K562 (cell line): ENCODE measurements around the gene YJEFN3. TPM values are rescaled to one million over a fixed set of nuclear protein-coding genes. Genes with fewer than 3 reads are reported as not detected.
A peak's percentile ranks its signal among the peaks of the same experiment; 100 is the strongest.

Experiments
- ATAC-seq: fragments of 200-7000 bp; cut with Tn5 transposase; 3 replicates; pipeline ENCODE4 v1.9.1; 2020; ENCODE audit warnings: moderate library complexity
- BruUV-seq: library from RNA; stranded (reverse); fragments of 400-500 nt; replicated peaks from 2 replicates; lab custom pipeline; 2021; lab: Mats Ljungman, UMichigan
- CTCF ChIA-PET: fragments of 300-600 bp; formaldehyde crosslinking; extraction: SDS; loops from one replicate; lab custom pipeline; 2021; ENCODE audit warnings: low intra/inter-chr PET ratio; lab: Yijun Ruan, JAX
- POLR2A ChIA-PET: fragments of 300-600, 350-650 bp; sonication (Branson Sonifier 250); formaldehyde crosslinking; extraction: SDS; loops from one replicate; lab custom pipeline; 2021; ENCODE audit warnings: antibody characterized with exemption, inconsistent platforms; lab: Yijun Ruan, JAX
- DNase-seq, 4 experiments: peaks; one replicate each; pipeline versions ENCODE4 v3.0.0 to v3.0.0-alpha.2; 2011 to 2018; ENCODE audit warnings: low spot score in 3 of 4, mixed read lengths in 3 of 4; ENCODE audit errors: extremely low read depth in 1 of 4
- FAIRE-seq: peaks from 2 replicates; lab custom pipeline; 2011; peaks lifted over from hg19 to GRCh38; lab: Jason Lieb, UNC
- H2AFZ ChIP-seq: 2 replicates; pipeline ENCODE4 v1.6.0; 2011; ENCODE audit warnings: low read depth, low read length, control low read depth, inconsistent platforms
- H3K27ac ChIP-seq: fragments of 200-600 bp; 3 replicates; pipeline ENCODE4 v1.8.0; 2011; ENCODE audit warnings: low read depth, mild to moderate bottlenecking, control low read depth, inconsistent platforms, low read length, moderate library complexity, mixed read lengths; ENCODE audit errors: extremely low read depth
- H3K27me3 ChIP-seq, 2 experiments: fragments of 300-600 bp in 1 of 2; 2 replicates in 1 of 2; 3 replicates in 1 of 2; pipeline versions ENCODE4 v1.6.0 to v1.8.0; 2011; ENCODE audit warnings: inconsistent platforms in 2 of 2, low read length in 2 of 2, mild to moderate bottlenecking in 1 of 2, mixed read lengths in 1 of 2, moderate library complexity in 1 of 2; ENCODE audit not compliant: control insufficient read depth in 2 of 2, insufficient read depth in 2 of 2
- H3K36me3 ChIP-seq: fragments of 300-600 bp; 3 replicates; pipeline ENCODE4 v1.8.0; 2011; ENCODE audit warnings: mild to moderate bottlenecking, low read length, inconsistent platforms; ENCODE audit not compliant: control insufficient read depth, insufficient read depth
- H3K4me1 ChIP-seq, 2 experiments: fragments of 200-600 bp in 1 of 2; replicated peaks in 1 of 2; 2 replicates in 1 of 2; 3 replicates in 1 of 2; pipeline versions ENCODE4 v1.5.1 to v1.8.0; 2011; ENCODE audit warnings: inconsistent platforms in 2 of 2, low read length in 2 of 2, mild to moderate bottlenecking in 1 of 2, mixed read lengths in 1 of 2, moderate library complexity in 1 of 2; ENCODE audit not compliant: control insufficient read depth in 2 of 2, insufficient read depth in 2 of 2
- H3K4me2 ChIP-seq: 2 replicates; pipeline ENCODE4 v1.6.1; 2011; ENCODE audit warnings: low read length, control low read depth, inconsistent platforms, mixed read lengths; ENCODE audit not compliant: insufficient read depth
- H3K4me3 ChIP-seq: fragments of 200-600 bp; sonication (generic), shearing (Covaris generic); 2 replicates; pipeline ENCODE4 v1.5.1; 2016; ENCODE audit warnings: control low read depth, inconsistent platforms
- H3K79me2 ChIP-seq: fragments of 200-600 bp; 3 replicates; pipeline ENCODE4 v1.8.0; 2011; ENCODE audit warnings: low read length, inconsistent platforms; ENCODE audit not compliant: control insufficient read depth, insufficient read depth
- H3K9ac ChIP-seq, 2 experiments: 2 replicates each; pipeline versions ENCODE4 v1.6.0 to v1.6.1; 2011; ENCODE audit warnings: low read depth in 2 of 2, low read length in 2 of 2, control low read depth in 1 of 2, inconsistent platforms in 1 of 2, mild to moderate bottlenecking in 1 of 2, mixed read lengths in 1 of 2; ENCODE audit not compliant: insufficient read depth in 1 of 2
- H3K9me1 ChIP-seq: one replicate; pipeline ENCODE4 v1.6.0; 2011; ENCODE audit warnings: inconsistent platforms, mild to moderate bottlenecking, low read length, moderate library complexity; ENCODE audit not compliant: control insufficient read depth, insufficient read depth
- H3K9me3 ChIP-seq: replicated peaks from 2 replicates; pipeline ENCODE4 v1.5.1; 2011; ENCODE audit warnings: low read depth, low read length, inconsistent platforms; ENCODE audit not compliant: control insufficient read depth, insufficient read depth
- H4K20me1 ChIP-seq: replicated peaks from 2 replicates; pipeline ENCODE4 v1.6.1; 2011; ENCODE audit warnings: low read length, inconsistent platforms, mixed read lengths; ENCODE audit not compliant: control insufficient read depth, insufficient read depth
- GABPB2 ChIP-seq: fragments of 250-450 bp; sonication (Bioruptor Pico); conservative IDR thresholded peaks from 2 replicates; pipeline ENCODE4 v1.5.1; 2021; ENCODE audit warnings: mild to moderate bottlenecking
- HOXB6 ChIP-seq: fragments of 250-450 bp; sonication (Bioruptor Pico); IDR thresholded peaks from 2 replicates; pipeline ENCODE4 v1.5.1; 2022; ENCODE audit warnings: mild to moderate bottlenecking, borderline replicate concordance
- LEF1 ChIP-seq: fragments of 450-650 bp; IDR thresholded peaks from 2 replicates; pipeline ENCODE4 v1.6.1; 2016; ENCODE audit warnings: mild to moderate bottlenecking
- MXI1 ChIP-seq: IDR thresholded peaks from 2 replicates; pipeline ENCODE4 v1.6.1; 2011; ENCODE audit warnings: low read depth, mild to moderate bottlenecking, improper control_type of control experiment, low read length
- POLR2G ChIP-seq: fragments of 200-400 bp; formaldehyde crosslinking; IDR thresholded peaks from 2 replicates; pipeline ENCODE4 v1.6.1; 2017; ENCODE audit warnings: low read depth, mild to moderate bottlenecking, antibody characterized with exemption, low read length, moderate library complexity
- RBFOX2 ChIP-seq: fragments of 200-400 bp; formaldehyde crosslinking; IDR thresholded peaks from 2 replicates; pipeline ENCODE4 v1.6.1; 2017; ENCODE audit warnings: low read depth, mild to moderate bottlenecking, low read length, moderate library complexity
- SIX5 ChIP-seq, 2 experiments: IDR thresholded peaks; 2 replicates each; pipeline ENCODE4 v1.6.1; 2011; ENCODE audit warnings: low read length in 2 of 2, borderline replicate concordance in 1 of 2, low read depth in 1 of 2, mild to moderate bottlenecking in 1 of 2, moderate library complexity in 1 of 2; ENCODE audit not compliant: insufficient read depth in 1 of 2
- SMC3 ChIP-seq: conservative IDR thresholded peaks from 2 replicates; pipeline ENCODE4 v1.6.1; 2011; ENCODE audit warnings: low read depth, low read length, improper control_type of control experiment; ENCODE audit not compliant: insufficient read depth
- U2AF1 ChIP-seq: fragments of 200-400 bp; formaldehyde crosslinking; optimal IDR thresholded peaks from 2 replicates; pipeline ENCODE3; 2017; ENCODE audit warnings: mild to moderate bottlenecking, low read depth, low read length, moderate library complexity
- WGBS: fragments of 100-300 bp; shearing (Covaris generic); methylation state at CpG from one replicate; pipeline ENCODE4 v1.1.6; 2016; ENCODE audit warnings: low coverage, mixed read lengths; ENCODE audit not compliant: insufficient coverage; ENCODE audit errors: missing lambda C conversion rate; 5-methylcytosine and 5-hydroxymethylcytosine counted together
- in situ Hi-C: fragments of 300-500 bp; cut with MboI; formaldehyde crosslinking; loops from 4 replicates; pipeline ENCODE4 v1.15.0; 2018; ENCODE audit warnings: inconsistent platforms, mixed read lengths
- intact Hi-C: fragments of 100-400 bp; cut with micrococcal nuclease; formaldehyde crosslinking; loops from 2 replicates; pipeline ENCODE4 v1.14.2; 2022
- polyA plus RNA-seq, 8 experiments: library from polyadenylated mRNA; depleted of rRNA in 4 of 8; stranded (reverse) in 5 of 8; unstranded in 3 of 8; fragments of >200 nt; fragmentation: Nextera tagmentation in 2 of 8; fragmentation: Illumina TruSeq in 1 of 8; extraction: Ambion mirVana in 2 of 8; extraction: Trizol in 1 of 8; gene quantifications; 2 replicates each; pipeline versions ENCODE4 v1.2.1 to v1.2.3, GENCODE V29; 2011 to 2014; ENCODE audit warnings: inconsistent platforms in 1 of 8, missing spikeins in 1 of 8
- total RNA-seq, 7 experiments: library from RNA; depleted of rRNA in 6 of 7; stranded (reverse); fragments of >200 nt in 6 of 7; fragmentation: Illumina TruSeq in 2 of 7; extraction: Trizol in 2 of 7; gene quantifications; 2 replicates each; pipeline versions ENCODE4 v1.2.1 to v1.2.3, GENCODE V29; 2011 to 2021; ENCODE audit warnings: low replicate concordance in 1 of 7
- TF ChIP-seq, protein P1 (sequence below): fragments of 250-450 bp; sonication (Bioruptor Pico); IDR thresholded peaks from 2 replicates; pipeline ENCODE4 v1.6.1; 2021; ENCODE audit warnings: mild to moderate bottlenecking
- TF ChIP-seq, protein P2 (sequence below): fragments of 450-650 bp; conservative IDR thresholded peaks from 2 replicates; pipeline ENCODE4 v1.6.1; 2016; ENCODE audit warnings: missing genetic modification characterization, low read depth, mild to moderate bottlenecking, control low read depth, missing compliant biosample characterization
- TF ChIP-seq, protein P3 (sequence below): fragments of 250-450 bp; sonication (Bioruptor Pico); IDR thresholded peaks from 2 replicates; pipeline ENCODE4 v1.4.0; 2020; ENCODE audit warnings: mild to moderate bottlenecking, moderate library complexity
- TF ChIP-seq, protein P4 (sequence below): conservative IDR thresholded peaks from 2 replicates; pipeline ENCODE4 v1.6.1; 2011; ENCODE audit warnings: low read depth, mild to moderate bottlenecking, low read length; ENCODE audit not compliant: control insufficient read depth

The YJEFN3 gene
- total and polyA plus RNA-seq, 9 of the 15 experiments (the other 6 are each of a cell fraction or from before 2014, with no cell fraction given), result 0.04 to 5.8 (median 1.3) TPM; not detected in 1

DNA sequence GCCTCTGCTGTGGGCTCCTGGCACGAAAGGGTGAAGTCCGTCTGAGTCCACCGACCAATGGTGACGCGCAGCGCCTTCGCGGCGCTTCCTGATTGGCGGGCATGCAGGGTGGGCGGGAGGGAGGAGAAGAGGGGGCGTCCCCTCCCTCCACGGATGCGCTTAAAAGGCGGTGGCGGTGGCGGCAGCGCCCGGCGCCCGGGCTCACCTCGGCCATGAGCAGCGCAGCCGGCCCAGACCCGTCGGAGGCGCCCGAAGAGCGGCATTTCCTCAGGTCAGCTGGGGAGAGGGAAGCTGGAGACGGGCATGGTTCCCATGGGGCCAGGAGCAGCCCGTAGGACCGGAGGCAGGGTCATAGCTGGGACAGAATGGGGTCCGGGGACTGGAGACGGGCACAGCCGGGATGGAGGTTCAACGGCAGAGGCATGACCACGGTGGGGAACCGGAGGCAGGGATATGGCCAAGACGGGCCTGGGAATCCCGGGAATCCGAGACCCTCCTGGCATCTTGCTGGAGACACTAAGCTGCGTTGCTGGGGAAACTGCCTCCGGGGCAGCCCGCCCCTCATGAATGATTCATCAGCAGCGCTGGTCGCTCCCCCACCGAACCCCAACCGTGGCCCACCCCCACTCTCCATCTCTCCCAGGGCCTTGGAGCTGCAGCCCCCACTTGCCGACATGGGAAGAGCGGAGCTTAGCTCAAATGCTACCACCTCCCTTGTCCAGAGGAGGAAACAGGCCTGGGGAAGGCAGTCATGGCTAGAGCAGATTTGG lies at the start of gene YJEFN3 (continued):
- TF ChIP-seq RBFOX2 (peak; percentile 60), POLR2G (peak; percentile 64)
- TF ChIP-seq, protein P1, sequence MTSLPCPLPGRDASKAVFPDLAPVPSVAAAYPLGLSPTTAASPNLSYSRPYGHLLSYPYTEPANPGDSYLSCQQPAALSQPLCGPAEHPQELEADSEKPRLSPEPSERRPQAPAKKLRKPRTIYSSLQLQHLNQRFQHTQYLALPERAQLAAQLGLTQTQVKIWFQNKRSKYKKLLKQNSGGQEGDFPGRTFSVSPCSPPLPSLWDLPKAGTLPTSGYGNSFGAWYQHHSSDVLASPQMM, result no peak
- TF ChIP-seq, protein P2, sequence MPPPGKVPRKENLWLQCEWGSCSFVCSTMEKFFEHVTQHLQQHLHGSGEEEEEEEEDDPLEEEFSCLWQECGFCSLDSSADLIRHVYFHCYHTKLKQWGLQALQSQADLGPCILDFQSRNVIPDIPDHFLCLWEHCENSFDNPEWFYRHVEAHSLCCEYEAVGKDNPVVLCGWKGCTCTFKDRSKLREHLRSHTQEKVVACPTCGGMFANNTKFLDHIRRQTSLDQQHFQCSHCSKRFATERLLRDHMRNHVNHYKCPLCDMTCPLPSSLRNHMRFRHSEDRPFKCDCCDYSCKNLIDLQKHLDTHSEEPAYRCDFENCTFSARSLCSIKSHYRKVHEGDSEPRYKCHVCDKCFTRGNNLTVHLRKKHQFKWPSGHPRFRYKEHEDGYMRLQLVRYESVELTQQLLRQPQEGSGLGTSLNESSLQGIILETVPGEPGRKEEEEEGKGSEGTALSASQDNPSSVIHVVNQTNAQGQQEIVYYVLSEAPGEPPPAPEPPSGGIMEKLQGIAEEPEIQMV (tag), result no peak

DNA sequence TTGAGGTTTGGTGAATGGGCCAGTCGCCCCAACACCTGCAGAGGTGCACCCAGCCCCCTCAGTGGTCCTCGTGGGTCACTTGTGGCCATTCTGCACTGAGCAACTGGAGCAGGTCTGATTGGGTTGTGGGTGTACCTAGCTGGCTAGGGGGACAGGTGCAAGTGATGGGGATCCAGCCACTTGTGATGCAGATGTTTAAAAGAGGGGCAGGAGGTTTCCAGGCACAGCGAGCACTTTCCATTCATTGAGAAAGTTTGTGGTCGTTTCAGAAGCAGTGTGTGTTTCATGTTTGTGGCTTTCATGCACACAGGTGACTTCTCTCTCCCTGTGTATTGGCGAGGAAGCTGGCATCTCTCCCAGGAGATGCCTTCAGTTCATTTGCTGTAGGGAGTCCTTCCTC lies 48.0 kb upstream of the YJEFN3 start:
- in situ Hi-C loops (no loop called here), intact Hi-C loops (no loop called here)
- WGBS, result 93% methylated on average over 5 of the region's 5 CpGs
- no peaks in the 10 kb centered on the region for H3K27me3 ChIP-seq
- H3K4me3 ChIP-seq, result no peak overlapping the region
- ChIA-PET POLR2A (interaction anchor here (0.7 kb wide), 1 partner anchor 116 kb away, joined by 3 read pairs; no protein-coding TSS in a partner anchor), CTCF (no interaction called here)
- H3K4me1 ChIP-seq, result peaks cover 7 to 17% of the 10 kb centered on the region in 2 experiments; a peak in 4 of 5 replicates
- no peak overlapping the region for H3K9ac ChIP-seq
- H3K27ac ChIP-seq, result no peak overlapping the region
- no peak for FAIRE-seq
- no TSS peak for BruUV-seq
- H3K9me1 ChIP-seq, result no peaks in the 10 kb centered on the region
- DNase-seq, result no peak
- no peak overlapping the region for H3K4me2 ChIP-seq
- H3K9me3 ChIP-seq, result no peaks in the 10 kb centered on the region
- peaks cover 20% of the 10 kb centered on the region; the same call in 1 of the 2 replicates for H4K20me1 ChIP-seq
- no peak for ATAC-seq
- peaks cover 94% of the 10 kb centered on the region for H3K79me2 ChIP-seq
- H3K36me3 ChIP-seq, result peaks cover 88% of the 10 kb centered on the region
- H2AFZ ChIP-seq, result no peak overlapping the region
- TF ChIP-seq, protein P3, sequence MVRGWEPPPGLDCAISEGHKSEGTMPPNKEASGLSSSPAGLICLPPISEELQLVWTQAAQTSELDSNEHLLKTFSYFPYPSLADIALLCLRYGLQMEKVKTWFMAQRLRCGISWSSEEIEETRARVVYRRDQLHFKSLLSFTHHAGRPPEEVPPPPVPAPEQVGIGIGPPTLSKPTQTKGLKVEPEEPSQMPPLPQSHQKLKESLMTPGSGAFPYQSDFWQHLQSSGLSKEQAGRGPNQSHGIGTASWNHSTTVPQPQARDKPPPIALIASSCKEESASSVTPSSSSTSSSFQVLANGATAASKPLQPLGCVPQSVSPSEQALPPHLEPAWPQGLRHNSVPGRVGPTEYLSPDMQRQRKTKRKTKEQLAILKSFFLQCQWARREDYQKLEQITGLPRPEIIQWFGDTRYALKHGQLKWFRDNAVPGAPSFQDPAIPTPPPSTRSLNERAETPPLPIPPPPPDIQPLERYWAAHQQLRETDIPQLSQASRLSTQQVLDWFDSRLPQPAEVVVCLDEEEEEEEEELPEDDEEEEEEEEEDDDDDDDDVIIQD (CRISPR knock-in tag), result no peak
- TF ChIP-seq U2AF1 (no peak), MXI1 (no peak), GABPB2 (CRISPR knock-in tag) (no peak), SMC3 (no peak), HOXB6 (CRISPR knock-in tag) (no peak), SIX5 (IDR thresholded peaks at IDR 0.05; ENCODE audit: borderline replicate concordance in 1 of 2, insufficient read depth in 1 of 2, low read depth in 1 of 2, low read length in 2 of 2) (no peak), LEF1 (no peak)
- TF ChIP-seq, protein P4, sequence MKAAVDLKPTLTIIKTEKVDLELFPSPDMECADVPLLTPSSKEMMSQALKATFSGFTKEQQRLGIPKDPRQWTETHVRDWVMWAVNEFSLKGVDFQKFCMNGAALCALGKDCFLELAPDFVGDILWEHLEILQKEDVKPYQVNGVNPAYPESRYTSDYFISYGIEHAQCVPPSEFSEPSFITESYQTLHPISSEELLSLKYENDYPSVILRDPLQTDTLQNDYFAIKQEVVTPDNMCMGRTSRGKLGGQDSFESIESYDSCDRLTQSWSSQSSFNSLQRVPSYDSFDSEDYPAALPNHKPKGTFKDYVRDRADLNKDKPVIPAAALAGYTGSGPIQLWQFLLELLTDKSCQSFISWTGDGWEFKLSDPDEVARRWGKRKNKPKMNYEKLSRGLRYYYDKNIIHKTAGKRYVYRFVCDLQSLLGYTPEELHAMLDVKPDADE, result no peak
